SK-N-SH (cell line): Measurements from ENCODE around the gene SLC25A4. TPM values are rescaled to one million over a fixed set of nuclear protein-coding genes. Genes with fewer than 3 reads are reported as not detected.

Experiments used
- CTCF ChIA-PET: fragments of 300-600, 350-600 bp; formaldehyde crosslinking; extraction: SDS; loops from one replicate; lab custom pipeline; 2021; lab: Yijun Ruan, JAX
- POLR2A ChIA-PET: fragments of 350-600 bp; sonication (Branson Sonifier 250); formaldehyde crosslinking; extraction: SDS; loops from one replicate; lab custom pipeline; 2020; ENCODE audit warnings: antibody characterized with exemption, inconsistent platforms; lab: Yijun Ruan, JAX
- DNase-seq: peaks from one replicate; pipeline ENCODE4 v3.0.0; 2012
- H2AFZ ChIP-seq: fragments of 200-600 bp; sonication (generic); 2 replicates; pipeline ENCODE4 v1.8.1; 2016; ENCODE audit warnings: antibody characterized with exemption, mild to moderate bottlenecking, low read depth
- H3F3A ChIP-seq: fragments of 200-600 bp; sonication (generic); replicated peaks from 2 replicates; pipeline ENCODE3; 2016; ENCODE audit warnings: antibody characterized with exemption, mild to moderate bottlenecking; ENCODE audit not compliant: insufficient read depth
- H3K27ac ChIP-seq, 2 experiments: fragments of 200-500 bp in 1 of 2; fragments of 200-600 bp in 1 of 2; sonication (Bioruptor generic) in 1 of 2; sonication (generic), shearing (Covaris generic) in 1 of 2; 2 replicates each; pipeline versions ENCODE4 v1.5.1 to v1.6.1; 2014 to 2016; ENCODE audit warnings: low read depth in 2 of 2, inconsistent platforms in 1 of 2, low read length in 1 of 2, mild to moderate bottlenecking in 1 of 2, mixed read lengths in 1 of 2
- H3K27me3 ChIP-seq: fragments of 200-600 bp; sonication (generic), shearing (Covaris generic); 2 replicates; pipeline ENCODE4 v1.6.1; 2016; ENCODE audit warnings: mixed run types; ENCODE audit not compliant: insufficient read depth
- H3K36me3 ChIP-seq, 2 experiments: fragments of 200-500 bp in 1 of 2; fragments of 200-600 bp in 1 of 2; sonication (Bioruptor generic) in 1 of 2; sonication (generic) in 1 of 2; replicated peaks in 1 of 2; 2 replicates each; pipeline versions ENCODE3 to v1.5.1; 2014 to 2016; ENCODE audit warnings: low read length in 1 of 2, mild to moderate bottlenecking in 1 of 2; ENCODE audit not compliant: insufficient read depth in 2 of 2, control insufficient read depth in 1 of 2
- H3K4me1 ChIP-seq, 2 experiments: fragments of 200-500 bp in 1 of 2; fragments of 200-600 bp in 1 of 2; sonication (Bioruptor generic) in 1 of 2; sonication (generic), shearing (Covaris generic) in 1 of 2; 2 replicates each; pipeline versions ENCODE4 v1.5.1 to v1.6.1; 2014 to 2016; ENCODE audit warnings: low read depth in 1 of 2, low read length in 1 of 2, mixed run types in 1 of 2; ENCODE audit not compliant: insufficient read depth in 2 of 2, control insufficient read depth in 1 of 2
- H3K4me2 ChIP-seq: fragments of 200-600 bp; sonication (generic), shearing (Covaris generic); 2 replicates; pipeline ENCODE4 v1.6.1; 2017; ENCODE audit warnings: mixed run types
- H3K4me3 ChIP-seq, 2 experiments: fragments of 200-500 bp in 1 of 2; fragments of 200-600 bp in 1 of 2; sonication (Bioruptor generic) in 1 of 2; sonication (generic), shearing (Covaris generic) in 1 of 2; 2 replicates each; pipeline versions ENCODE4 v1.5.1 to v1.8.1; 2014 to 2016; ENCODE audit warnings: low read depth in 2 of 2, inconsistent platforms in 1 of 2, low read length in 1 of 2, mild to moderate bottlenecking in 1 of 2, mixed read lengths in 1 of 2, moderate library complexity in 1 of 2
- H3K79me2 ChIP-seq: fragments of 200-600 bp; sonication (generic); 2 replicates; pipeline ENCODE4 v1.8.1; 2017; ENCODE audit warnings: mild to moderate bottlenecking; ENCODE audit not compliant: insufficient read depth
- H3K9ac ChIP-seq: fragments of 200-600 bp; sonication (generic); 2 replicates; pipeline ENCODE4 v1.6.1; 2017; ENCODE audit warnings: mixed run types
- H3K9me2 ChIP-seq: fragments of 200-600 bp; sonication (generic); 2 replicates; pipeline ENCODE4 v1.6.1; 2017; ENCODE audit warnings: mixed run types
- H3K9me3 ChIP-seq: fragments of 200-600 bp; sonication (generic); 2 replicates; pipeline ENCODE4 v1.6.1; 2017; ENCODE audit warnings: mixed run types, mild to moderate bottlenecking, moderate library complexity
- H4K20me1 ChIP-seq: fragments of 200-600 bp; sonication (generic); 2 replicates; pipeline ENCODE4 v1.6.1; 2017; ENCODE audit warnings: mild to moderate bottlenecking, mixed run types; ENCODE audit not compliant: insufficient read depth
- CHD2 ChIP-seq: fragments of 150-350 bp; IDR thresholded peaks from 2 replicates; pipeline ENCODE4 v1.6.1; 2018; ENCODE audit warnings: low read length; ENCODE audit not compliant: partially characterized antibody
- CTCF ChIP-seq: fragments of 200-600 bp; sonication (generic); IDR thresholded peaks from 2 replicates; pipeline ENCODE4 v1.6.1; 2017; ENCODE audit warnings: antibody characterized with exemption, mild to moderate bottlenecking, moderate library complexity
- EP300 ChIP-seq, 2 experiments: IDR thresholded peaks; 2 replicates each; pipeline versions ENCODE4 v1.4.0 to v1.6.1; 2012; ENCODE audit warnings: borderline replicate concordance in 1 of 2, low read depth in 1 of 2, low read length in 1 of 2
- EZH2phosphoT487 ChIP-seq: fragments of 200-600 bp; sonication (generic); IDR thresholded peaks from 2 replicates; pipeline ENCODE4 v1.6.1; 2017; ENCODE audit warnings: low read depth, mixed run types, mild to moderate bottlenecking, antibody characterized with exemption, moderate library complexity, borderline replicate concordance
- FOXM1 ChIP-seq: IDR thresholded peaks from 2 replicates; pipeline ENCODE4 v1.4.0; 2012; ENCODE audit warnings: low read depth, mild to moderate bottlenecking
- GABPA ChIP-seq: IDR thresholded peaks from 2 replicates; pipeline ENCODE4 v1.4.0; 2012; ENCODE audit warnings: low read depth, mild to moderate bottlenecking
- JUND ChIP-seq: IDR thresholded peaks from 2 replicates; pipeline ENCODE4 v1.4.0; 2012
- MAX ChIP-seq: IDR thresholded peaks from 2 replicates; pipeline ENCODE4 v1.4.0; 2012; ENCODE audit warnings: low read depth
- MEF2A ChIP-seq: IDR thresholded peaks from 2 replicates; pipeline ENCODE4 v1.4.0; 2012; ENCODE audit warnings: low read depth, borderline replicate concordance
- NFIC ChIP-seq: IDR thresholded peaks from 2 replicates; pipeline ENCODE4 v1.4.0; 2012; ENCODE audit warnings: borderline replicate concordance
- NRF1 ChIP-seq: IDR thresholded peaks from 2 replicates; pipeline ENCODE4 v1.6.1; 2012; ENCODE audit warnings: low read depth, mild to moderate bottlenecking, low read length
- RAD21 ChIP-seq: IDR thresholded peaks from 2 replicates; pipeline ENCODE4 v1.6.1; 2012; ENCODE audit warnings: mild to moderate bottlenecking, low read length
- REST ChIP-seq: IDR thresholded peaks from 2 replicates; pipeline ENCODE4 v1.6.1; 2012; ENCODE audit warnings: mild to moderate bottlenecking, low read depth, low read length, moderate library complexity
- RXRA ChIP-seq: IDR thresholded peaks from 2 replicates; pipeline ENCODE4 v1.4.0; 2012; ENCODE audit warnings: low read depth, mild to moderate bottlenecking, borderline replicate concordance
- SIN3A ChIP-seq: IDR thresholded peaks from 2 replicates; pipeline ENCODE4 v1.6.1; 2012; ENCODE audit warnings: low read depth, mild to moderate bottlenecking, low read length, moderate library complexity, borderline replicate concordance
- SMC3 ChIP-seq: IDR thresholded peaks from 2 replicates; pipeline ENCODE4 v1.6.1; 2012; ENCODE audit warnings: low read depth, low read length, improper control_type of control experiment
- TAF1 ChIP-seq: IDR thresholded peaks from 2 replicates; pipeline ENCODE4 v1.6.1; 2012; ENCODE audit warnings: low read depth, mild to moderate bottlenecking, low read length, moderate library complexity, borderline replicate concordance
- TEAD4 ChIP-seq: IDR thresholded peaks from 2 replicates; pipeline ENCODE4 v1.4.0; 2012; ENCODE audit warnings: mild to moderate bottlenecking, borderline replicate concordance; ENCODE audit not compliant: insufficient read depth
- USF2 ChIP-seq: fragments of 150-350 bp; IDR thresholded peaks from 2 replicates; pipeline ENCODE4 v1.6.1; 2017; ENCODE audit warnings: antibody characterized with exemption, low read length, low read depth, borderline replicate concordance
- YY1 ChIP-seq: IDR thresholded peaks from 2 replicates; pipeline ENCODE4 v1.4.0; 2012; ENCODE audit warnings: low read depth, mild to moderate bottlenecking
- ZBTB33 ChIP-seq: IDR thresholded peaks from 2 replicates; pipeline ENCODE4 v1.4.0; 2012; ENCODE audit warnings: low read depth, borderline replicate concordance
- WGBS: methylation state at CpG from one replicate; pipeline ENCODE4 v1.1.6; 2017; ENCODE audit warnings: low lambda C conversion rate; 5-methylcytosine and 5-hydroxymethylcytosine counted together
- polyA plus RNA-seq, 3 experiments: library from polyadenylated mRNA; depleted of rRNA; stranded (reverse); fragments of >200 nt; gene quantifications; 2 replicates each; pipeline ENCODE4 v1.2.3, GENCODE V29; 2012

The SLC25A4 gene
- polyA plus RNA-seq, 1 of the 3 experiments (the other 2 are of a cell fraction): 36.2 TPM

- TF ChIP-seq EP300 (IDR thresholded peaks at IDR 0.05; ENCODE audit: borderline replicate concordance in 1 of 2, low read depth in 1 of 2, low read length in 1 of 2): no peak
- TF ChIP-seq RAD21: no peak
- no peak for TF ChIP-seq YY1
- TF ChIP-seq, all 33 proteins: peak for 0
Observed at GRCh38 chr4:185098474-185098873, 44.6 kb upstream of the SLC25A4 start (continued).

GRCh38 chr4:185099024-185099682 lies 43.9 kb upstream of the SLC25A4 start:
- peaks cover 0 to 16% of the 10 kb centered on the region in 2 experiments; a peak in 1 of 4 replicates for H3K4me1 ChIP-seq
- H3K4me2 ChIP-seq: no peak overlapping the region
- DNase-seq: no peak
- POLR2A ChIA-PET: no interaction called here
- no peak overlapping the region for H3K9ac ChIP-seq
- CTCF ChIA-PET: interaction anchor here (1.2 to 9.6 kb wide), 12 partner anchors 9 to 835 kb away, joined by 3 to 157 read pairs (median 4); partner anchors contain the start of gene SLC25A4
- no peaks in the 10 kb centered on the region for H3K9me3 ChIP-seq
- H3K36me3 ChIP-seq: no peaks in the 10 kb centered on the region
- no peaks in the 10 kb centered on the region; the same call in 1 of the 2 replicates for H3K27me3 ChIP-seq
- H4K20me1 ChIP-seq: no peaks in the 10 kb centered on the region
- no peak overlapping the region for H2AFZ ChIP-seq
- H3K9me2 ChIP-seq: no peaks in the 10 kb centered on the region
- H3K27ac ChIP-seq: no peak overlapping the region
- H3K79me2 ChIP-seq: no peaks in the 10 kb centered on the region
- TF ChIP-seq FOXM1 (no peak), REST (no peak), RXRA (no peak), ZBTB33 (no peak), SMC3 (no peak), MEF2A (no peak), GABPA (no peak), EZH2phosphoT487 (no peak), JUND (no peak), SIN3A (no peak), TAF1 (no peak), MAX (no peak), RAD21 (no peak), CHD2 (no peak), TEAD4 (no peak), NFIC (no peak), USF2 (no peak), CTCF (no peak), NRF1 (no peak)
- H3K4me3 ChIP-seq: no peak overlapping the region
- WGBS: 57% methylated on average over 4 of the region's 8 CpGs
- no peaks in the 10 kb centered on the region for H3F3A ChIP-seq
